Mucosa of gallbladder (tissue), 1 donor: ENCODE data around the gene USP26. TPM values are rescaled to one million over a fixed set of nuclear protein-coding genes. Genes with fewer than 3 reads are reported as not detected.
A peak's percentile ranks its signal among the peaks of the same experiment; 100 is the strongest.
"Not testable (repeated sequence)": the region's sequence is repeated elsewhere in the genome, so short reads cannot be mapped to it uniquely, and the experiment has no call there.

ENCODE experiments used
- DNase-seq: peaks from one replicate; pipeline ENCODE4 v3.0.0-alpha.2; 2020; ENCODE audit warnings: low spot score
- total RNA-seq: library from RNA; stranded (reverse); gene quantifications from one replicate; pipeline ENCODE4 v1.2.1, GENCODE V29; 2021
- donor health status: DM: no; HTN: no; CAD: no.

The USP26 gene
- total RNA-seq: not detected

DNA sequence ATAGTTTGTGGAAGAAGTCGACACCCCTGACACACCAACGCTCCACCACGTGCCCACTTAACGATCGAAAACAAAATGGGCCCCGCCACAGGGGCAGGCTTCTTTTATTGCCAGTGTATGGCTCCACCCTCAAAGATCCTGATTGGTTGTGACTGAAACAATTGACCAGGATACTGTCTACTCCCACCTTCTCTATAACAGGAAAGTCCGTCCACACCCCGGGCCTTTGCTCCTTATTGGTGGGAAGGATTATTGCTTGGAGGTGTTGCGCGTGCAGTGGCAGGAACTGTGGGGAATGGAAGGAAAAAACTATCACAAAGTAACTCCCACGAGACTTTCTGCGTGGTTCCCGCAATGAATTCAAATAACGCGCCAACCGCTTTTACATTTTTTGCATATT is at the start of gene USP26:
Gene USP26, minus strand, starts transcription at position 79 of the 400 bp plus-strand sequence. CDS start 68,889 bp downstream, outside the sequence.
- DNase-seq: no peak

- DNase-seq: no peak
Measured at GRCh38 chrX:133134282-133134681, 37.4 kb upstream of the USP26 start.

GRCh38 chrX:133120406-133120805 is 23.5 kb upstream of the USP26 start:
- DNase-seq: no peak

DNA sequence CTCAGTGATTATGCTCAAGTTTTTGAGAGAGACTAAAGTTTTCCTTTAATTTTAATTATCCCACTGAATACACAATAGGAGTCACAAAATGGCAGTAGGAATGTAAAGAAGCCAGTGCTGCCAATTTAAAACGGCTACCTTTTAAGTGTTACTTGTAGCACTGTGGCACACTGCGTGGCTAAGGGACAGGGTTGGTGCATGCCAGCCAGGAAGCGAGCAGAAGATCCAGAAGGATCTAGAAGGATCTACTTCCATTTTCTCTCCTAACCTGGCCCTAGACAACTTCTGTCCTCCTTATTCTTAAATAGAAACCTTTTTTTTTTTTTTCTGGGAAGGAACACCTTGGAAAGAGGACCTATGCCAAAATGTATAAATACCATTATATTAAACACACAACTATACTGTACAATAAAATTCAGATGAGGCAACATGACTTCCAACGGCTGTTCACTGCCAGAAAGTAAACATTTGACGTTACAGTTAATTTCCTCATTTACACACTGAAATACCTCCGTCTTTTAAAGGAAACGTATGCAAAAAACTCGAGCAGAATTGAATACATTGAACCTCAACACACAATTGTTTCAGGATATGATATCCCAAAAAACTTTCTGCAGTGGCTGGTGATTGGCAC is 2.7 kb downstream of the USP26 start:
- no peak for DNase-seq

DNA sequence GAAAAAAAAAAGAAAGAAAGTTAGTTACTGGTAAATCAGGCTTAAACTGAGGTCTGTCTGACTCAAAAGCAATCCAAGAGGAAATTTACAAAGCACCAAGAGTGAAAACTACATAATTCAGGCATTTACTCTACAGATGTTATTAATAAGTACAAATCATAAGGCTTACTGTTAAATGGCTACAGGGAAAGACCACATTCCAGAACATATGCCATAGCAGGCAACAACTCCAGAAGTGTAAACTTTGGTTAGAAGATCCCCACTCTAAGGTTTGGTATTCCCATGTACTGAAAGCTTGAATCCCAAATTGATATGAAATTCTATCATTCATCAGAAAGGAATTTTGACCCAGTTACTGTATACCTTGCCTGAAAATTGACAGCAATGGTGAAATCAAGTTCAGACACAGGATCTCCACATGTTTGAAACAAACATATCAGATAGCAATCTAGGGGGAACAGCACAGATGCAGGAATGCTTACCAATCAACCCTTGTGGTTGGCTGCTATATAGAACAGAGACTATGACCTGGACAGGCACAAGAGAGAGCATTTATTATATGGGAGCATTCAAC is 6.6 kb downstream of the USP26 start:
- no peak for DNase-seq

DNA sequence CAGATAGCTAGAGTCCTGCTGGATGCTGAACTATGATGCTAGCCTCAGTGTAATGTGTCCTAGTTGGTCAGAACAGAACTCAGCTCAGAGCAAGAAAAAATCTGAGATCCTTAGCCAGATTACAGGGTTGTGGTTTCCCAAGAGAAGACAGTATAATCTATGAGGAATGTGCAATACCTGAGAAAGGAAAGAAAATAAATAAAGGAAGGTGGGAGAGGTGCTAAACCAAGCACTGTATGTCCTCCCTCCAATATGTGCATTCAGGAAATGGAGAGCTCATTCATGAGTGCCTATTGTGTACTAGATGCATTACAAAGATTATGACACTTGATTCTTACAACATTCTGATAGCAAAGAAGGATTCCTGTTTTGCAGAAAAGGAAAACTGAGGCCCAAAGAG is 7.5 kb downstream of the USP26 start:
- DNase-seq: no peak

DNA sequence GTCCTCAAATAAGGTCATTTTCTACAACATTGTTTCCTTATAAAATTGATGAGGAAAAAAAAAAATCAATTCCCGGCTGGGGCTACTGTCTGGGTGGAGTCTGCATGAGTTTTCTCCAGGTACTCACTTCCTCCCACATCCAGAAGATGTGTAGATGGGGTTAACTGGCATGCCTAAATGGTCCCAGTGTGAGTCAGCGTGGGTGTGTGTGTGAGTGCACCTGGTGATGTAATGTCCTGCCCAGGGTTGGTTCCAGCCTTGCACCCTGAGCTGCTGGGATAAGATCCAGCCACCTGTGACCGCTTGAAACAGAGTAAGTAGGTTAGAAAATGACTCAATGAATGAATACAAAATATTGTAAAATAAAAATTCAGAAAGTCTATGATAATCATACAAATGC is 11.1 kb downstream of the USP26 start:
- peak; percentile 64 for DNase-seq

DNA sequence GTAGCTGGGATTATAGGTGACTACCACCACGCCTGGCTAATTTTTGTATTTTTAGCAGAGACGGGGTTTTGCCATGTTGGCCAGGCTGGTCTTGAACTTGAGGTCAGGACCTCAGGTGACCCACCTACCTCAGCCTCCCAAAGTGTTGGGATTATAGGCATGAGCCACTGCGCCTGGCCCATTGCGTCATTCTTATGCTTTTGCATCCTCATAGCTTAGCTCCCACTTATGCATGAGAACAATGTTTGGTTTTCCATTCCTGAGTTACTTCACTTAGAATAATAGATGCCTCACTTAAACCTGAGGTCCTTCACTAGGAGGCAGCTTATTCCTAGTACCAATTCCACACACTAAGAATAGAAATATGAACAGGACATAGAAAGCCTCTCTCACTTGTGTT is 11.9 kb downstream of the USP26 start:
- not testable (repeated sequence) for DNase-seq

DNA sequence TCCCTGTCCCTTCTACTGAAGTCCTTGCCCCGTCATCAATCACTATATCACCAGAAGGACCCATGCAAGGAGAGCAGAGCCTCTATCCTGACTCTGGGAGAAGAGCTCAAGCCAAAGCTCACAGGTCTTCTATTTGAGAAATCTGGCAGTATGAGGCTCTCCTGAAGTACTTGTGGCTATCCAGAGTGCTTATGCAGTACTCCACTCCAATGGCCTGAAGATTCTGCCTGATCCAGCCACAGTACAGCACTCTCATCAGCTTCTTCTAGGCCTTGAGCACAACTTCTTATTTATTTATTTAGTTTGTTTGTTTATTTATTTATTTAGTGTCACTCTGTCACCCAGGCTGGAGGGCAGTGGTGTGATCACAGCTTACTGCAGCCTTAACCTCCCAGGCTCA is 13.0 kb downstream of the USP26 start:
- DNase-seq: no peak

GRCh38 chrX:133081990-133082389 is 14.9 kb downstream of the USP26 start:
- DNase-seq: no peak

DNA sequence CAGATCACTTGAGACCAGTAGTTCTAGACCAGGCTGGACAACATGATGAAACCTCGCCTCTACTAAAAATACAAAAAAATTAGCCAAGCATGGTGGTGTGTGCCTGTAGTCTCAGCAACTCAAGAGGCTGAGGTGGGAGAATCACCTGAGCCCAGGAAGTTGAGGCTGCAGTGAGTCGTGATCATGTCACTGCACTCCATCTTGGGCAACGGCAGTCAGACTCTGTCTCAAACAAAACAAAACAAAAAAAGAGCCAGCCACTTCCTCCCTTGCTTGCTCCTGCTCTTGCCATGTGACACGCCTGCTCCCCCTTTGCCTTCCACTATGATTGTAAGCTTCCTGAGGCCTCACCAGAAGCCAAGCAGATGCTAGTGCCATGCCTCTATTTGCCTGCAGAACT is 19.1 kb downstream of the USP26 start:
- not testable (repeated sequence) for DNase-seq

GRCh38 chrX:133072566-133072965 is 24.3 kb downstream of the USP26 start:
- DNase-seq: no peak

DNA sequence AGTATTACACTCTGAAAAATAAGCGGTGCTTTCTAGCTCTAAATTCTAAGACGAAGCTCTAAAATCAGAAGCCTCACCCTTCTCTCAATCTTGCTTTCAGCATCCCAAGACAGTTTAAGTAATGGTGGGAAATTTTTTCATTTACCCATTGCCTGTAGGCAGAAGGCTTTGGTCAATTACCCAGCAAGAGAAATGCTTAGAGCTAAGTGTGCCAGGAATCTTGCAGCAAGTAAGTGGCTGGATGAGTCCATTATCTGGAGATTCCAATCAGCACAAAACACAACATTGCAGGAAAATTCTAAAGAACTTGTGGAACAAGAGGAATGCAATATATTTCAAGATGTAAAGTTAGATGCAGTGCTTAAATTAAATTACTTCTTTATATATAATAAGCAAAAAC is 28.4 kb downstream of the USP26 start:
- no peak for DNase-seq

DNA sequence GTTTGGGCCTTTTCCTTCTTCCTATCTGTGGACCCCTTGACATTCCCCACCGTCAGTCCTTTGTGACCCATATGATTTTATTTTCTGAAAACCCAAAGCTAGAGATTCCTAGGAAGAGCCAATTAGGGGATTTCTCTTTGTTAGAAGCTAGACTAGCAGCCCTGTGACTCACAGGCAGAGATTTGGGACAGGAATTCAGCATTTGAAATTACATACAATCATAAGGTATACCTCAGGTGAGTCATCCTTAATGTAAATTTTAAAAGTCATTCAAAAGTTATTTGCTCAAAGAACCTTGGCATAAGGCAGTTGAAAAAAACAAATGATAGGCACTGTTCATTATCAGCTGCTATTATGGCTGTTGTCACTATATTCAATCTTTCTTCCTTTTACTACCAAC is 40.6 kb downstream of the USP26 start:
- DNase-seq: no peak

GRCh38 chrX:133054761-133055405 is 42.0 kb downstream of the USP26 start:
- no peak for DNase-seq

GRCh38 chrX:133053861-133054598 is 42.9 kb downstream of the USP26 start:
- DNase-seq: no peak

DNA sequence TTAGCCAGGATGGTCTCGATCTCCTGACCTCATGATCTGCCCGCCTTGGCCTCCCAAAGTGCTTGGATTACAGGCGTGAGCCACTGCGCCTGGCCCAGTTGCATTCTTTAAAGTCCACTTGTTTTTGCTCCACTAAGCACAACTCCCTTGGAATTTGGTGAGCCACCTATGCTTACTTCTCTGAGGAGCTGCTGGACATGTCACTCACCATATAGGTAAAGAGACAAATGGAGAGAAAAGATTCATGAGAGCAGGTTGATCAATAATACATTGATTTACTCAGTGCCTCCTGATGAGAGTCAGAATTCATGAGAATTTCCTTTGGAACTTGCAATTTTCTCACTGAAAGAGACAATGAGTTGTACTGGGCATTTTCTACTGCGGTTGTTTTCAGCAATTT is 48.2 kb downstream of the USP26 start:
- DNase-seq: no peak

GRCh38 chrX:133046601-133047000 is 50.3 kb downstream of the USP26 start:
- no peak for DNase-seq

- DNase-seq: no peak
Measured at GRCh38 chrX:133045986-133046385, 50.9 kb downstream of the USP26 start.

GRCh38 chrX:133044145-133044786 is 52.6 kb downstream of the USP26 start:
- DNase-seq: not testable (repeated sequence)

GRCh38 chrX:133042260-133042659 is 54.6 kb downstream of the USP26 start:
- DNase-seq: no peak

DNA sequence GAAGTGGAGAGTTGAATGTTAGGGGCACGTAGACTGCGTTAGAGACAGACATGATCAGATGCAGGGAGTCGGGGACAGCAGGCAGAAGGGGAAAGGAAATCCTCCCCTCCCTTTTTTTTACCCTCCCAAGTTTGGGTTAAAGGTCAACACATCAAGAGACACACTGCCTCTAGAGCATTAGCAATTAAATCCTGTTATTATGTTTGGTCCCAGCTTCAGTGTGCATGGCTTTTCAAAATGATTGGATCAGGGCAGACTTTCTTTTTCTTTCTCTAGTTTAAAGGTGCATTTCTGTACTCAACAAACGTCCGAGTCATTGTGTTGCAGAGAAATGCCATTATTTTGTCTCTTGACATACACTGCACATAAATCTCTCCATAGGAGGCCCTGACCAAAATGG is 63.9 kb downstream of the USP26 start:
- DNase-seq: no peak
